Left colon (tissue), 2 donors: ENCODE data around the gene STON2. TPM values are rescaled to one million over a fixed set of nuclear protein-coding genes. Genes with fewer than 3 reads are reported as not detected.

ENCODE experiments used
- ATAC-seq: fragments of 200-7000 bp; cut with Tn5 transposase; one replicate; pipeline ENCODE4 v1.9.1; 2020; ENCODE audit warnings: mild to moderate bottlenecking, moderate library complexity
- DNase-seq, 2 donors: peaks; one replicate each; pipeline ENCODE4 v3.0.0-alpha.2; 2020
- intact Hi-C, 2 donors: fragments of 100-400 bp; cut with DNase I in 1 of 2; cut with micrococcal nuclease in 1 of 2; formaldehyde crosslinking; loops; one replicate each; pipeline versions ENCODE4 v1.11.2 to v1.14.0; 2022; cut with DNase I, micrococcal nuclease
- total RNA-seq, 2 donors: library from RNA; stranded (reverse); fragmentation: NEBNext Ultra II Directional; extraction: Animal tissue kit (Norgen Biotek cat#: 25700); gene quantifications; one replicate each; pipeline ENCODE4 v1.2.1, GENCODE V29; 2021
- donor health status: DM: no; HTN: no; CAD: no.
- donor health status: DM: yes; HTN: yes; CAD: no.

The STON2 gene
- total RNA-seq, 2 donors from 2014 or later, result 13.2 to 24.1 TPM

- no peak for ATAC-seq
- intact Hi-C loops, result no loop called here
- no peak for DNase-seq
These were observed 55.5 kb downstream of the STON2 start for GRCh38 chr14:81344481-81345160.

DNA sequence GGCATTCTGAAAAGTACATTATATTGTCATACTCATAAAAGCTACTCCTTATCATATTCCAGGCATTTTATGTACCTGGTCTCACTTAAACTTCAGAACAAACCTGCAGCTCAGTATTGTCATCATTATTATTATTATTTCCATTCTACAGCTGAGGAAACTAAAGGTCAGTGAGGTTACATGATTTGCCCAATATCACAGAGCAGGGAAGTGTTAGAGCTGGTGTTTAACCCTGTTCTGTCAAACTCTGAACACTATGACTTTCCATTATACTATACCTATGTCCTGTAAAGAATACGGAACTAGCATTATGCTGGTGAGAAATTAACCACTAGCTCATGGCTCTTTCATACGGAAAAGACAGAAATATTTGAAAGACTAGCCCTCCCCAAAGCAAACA is 56.4 kb downstream of the STON2 start:
- intact Hi-C loops, result no loop called here
- DNase-seq (no peak), ATAC-seq (no peak)

DNA sequence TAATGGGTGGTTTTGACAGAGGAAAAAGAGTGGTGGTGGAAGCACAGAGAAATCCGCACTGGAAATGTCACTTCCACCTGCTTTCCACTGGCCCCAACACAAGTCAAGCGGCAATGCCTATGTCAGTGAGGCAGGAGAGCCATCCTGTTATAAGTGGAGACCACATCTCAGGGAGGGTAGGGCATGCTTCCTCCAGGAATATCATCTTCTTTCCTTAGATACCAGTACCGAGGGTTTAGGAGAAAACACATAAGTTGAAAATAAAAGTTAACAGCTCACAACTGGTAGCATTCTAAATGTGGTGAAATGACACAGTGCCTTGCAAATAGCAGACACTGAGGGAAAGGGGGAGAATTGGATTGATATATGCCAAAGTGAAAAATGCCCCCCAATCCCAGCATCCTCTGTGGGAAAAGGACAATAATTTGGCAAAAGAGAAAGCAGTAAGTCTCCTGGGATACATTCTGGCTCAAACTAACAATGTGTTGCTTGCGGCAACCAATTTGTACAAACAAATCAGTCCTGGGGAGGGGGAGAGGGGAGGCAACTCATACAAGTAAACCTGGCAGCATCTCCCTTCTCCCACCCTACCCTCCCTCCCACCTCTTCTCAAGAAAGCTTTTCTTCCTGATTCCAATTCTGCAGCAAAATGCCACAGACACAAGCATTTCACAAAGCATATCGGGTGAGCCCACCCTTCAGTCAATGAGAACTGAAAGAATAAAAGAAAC is 57.1 kb downstream of the STON2 start:
- DNase-seq, result no peak
- intact Hi-C loops, result no loop called here
- no peak for ATAC-seq

DNA sequence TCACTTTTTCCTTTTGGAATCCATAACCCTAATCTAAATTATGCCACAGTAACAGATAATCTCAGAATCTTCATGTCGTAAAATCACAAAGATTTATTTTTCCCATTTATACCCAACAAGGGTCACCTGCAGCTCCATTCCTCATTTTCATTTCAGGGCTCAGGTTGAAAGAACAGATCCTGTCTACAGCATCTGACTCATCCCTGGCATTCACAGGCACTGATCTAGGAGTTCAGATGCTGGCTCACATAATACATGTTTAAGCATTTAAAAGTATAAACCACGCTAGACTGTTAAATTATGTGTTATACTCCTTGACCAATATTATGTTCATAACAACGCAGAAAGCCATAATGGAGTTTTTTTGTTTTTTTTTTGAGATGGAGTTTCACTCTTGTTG is 58.3 kb downstream of the STON2 start:
- no peak for ATAC-seq
- intact Hi-C loops, result no loop called here
- DNase-seq, result no peak

DNA sequence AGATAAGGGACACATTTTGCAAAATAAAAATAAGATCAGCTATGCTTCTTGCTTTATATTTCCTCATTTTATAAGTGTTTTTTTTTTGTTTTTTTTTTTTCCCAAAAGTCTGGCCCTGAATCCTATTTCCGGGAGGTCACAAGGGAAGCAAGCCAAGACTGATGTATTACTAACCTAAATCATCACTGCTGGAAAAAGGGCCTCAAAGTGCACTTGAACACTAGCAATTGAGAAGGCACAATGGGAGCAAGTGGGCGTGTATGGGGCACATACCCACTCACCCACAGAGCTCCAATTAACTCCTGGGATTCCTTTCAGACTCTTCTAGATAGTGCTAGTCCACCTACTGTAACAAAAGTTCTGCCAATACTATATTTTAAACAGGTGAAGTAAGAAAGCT is 58.8 kb downstream of the STON2 start:
- intact Hi-C loops, result no loop called here
- DNase-seq, result no peak
- no peak for ATAC-seq

DNA sequence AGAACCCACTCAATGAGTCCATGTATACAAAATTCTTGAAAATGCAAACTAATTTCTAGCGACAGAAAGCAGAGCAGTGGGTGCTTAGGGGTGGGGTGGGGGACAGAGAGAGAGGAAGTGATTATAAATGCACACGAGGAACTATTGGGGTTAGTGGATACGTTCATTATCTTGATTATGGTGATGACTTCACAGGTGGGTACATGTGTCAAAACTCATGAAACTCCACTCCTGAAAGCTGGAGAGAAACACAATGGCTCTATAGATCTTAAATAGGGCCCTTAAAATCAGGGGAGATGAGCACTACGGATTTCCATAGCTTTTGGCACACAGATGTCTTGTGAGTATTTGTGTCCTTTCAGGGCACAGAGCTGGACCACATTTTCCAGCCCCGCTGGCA is 59.9 kb downstream of the STON2 start:
- DNase-seq (no peak), ATAC-seq (no peak)
- intact Hi-C loops, result no loop called here

DNA sequence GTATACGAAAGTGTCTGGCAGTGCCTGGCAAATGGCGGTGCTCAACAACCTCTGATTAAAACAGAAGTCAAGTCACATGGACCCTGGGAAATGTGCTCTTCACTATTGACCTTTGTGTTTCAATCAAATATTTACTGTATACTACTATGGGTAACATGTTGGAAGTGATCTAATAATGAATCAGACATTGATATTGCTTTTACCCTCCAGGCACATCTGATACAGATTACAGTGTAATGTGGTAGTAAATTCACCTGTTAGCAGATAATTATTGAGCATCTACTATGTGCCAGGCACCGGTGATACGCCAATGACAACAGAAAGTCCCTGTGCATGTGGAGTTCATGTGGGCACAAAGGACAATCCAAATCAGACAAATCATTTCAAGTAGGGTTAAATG is 63.1 kb downstream of the STON2 start:
- intact Hi-C loops, result no loop called here
- no peak for ATAC-seq
- no peak for DNase-seq

GRCh38 chr14:81336009-81336408 is 64.1 kb downstream of the STON2 start:
- ATAC-seq (no peak), DNase-seq (no peak)
- intact Hi-C loops, result no loop called here

- DNase-seq (no peak), ATAC-seq (no peak)
- intact Hi-C loops, result no loop called here
These were observed 67.4 kb downstream of the STON2 start for GRCh38 chr14:81332725-81333124.

- intact Hi-C loops, result no loop called here
- DNase-seq, result no peak
- peak; percentile 56 for ATAC-seq
These were observed 68.7 kb downstream of the STON2 start for GRCh38 chr14:81331229-81332021.

DNA sequence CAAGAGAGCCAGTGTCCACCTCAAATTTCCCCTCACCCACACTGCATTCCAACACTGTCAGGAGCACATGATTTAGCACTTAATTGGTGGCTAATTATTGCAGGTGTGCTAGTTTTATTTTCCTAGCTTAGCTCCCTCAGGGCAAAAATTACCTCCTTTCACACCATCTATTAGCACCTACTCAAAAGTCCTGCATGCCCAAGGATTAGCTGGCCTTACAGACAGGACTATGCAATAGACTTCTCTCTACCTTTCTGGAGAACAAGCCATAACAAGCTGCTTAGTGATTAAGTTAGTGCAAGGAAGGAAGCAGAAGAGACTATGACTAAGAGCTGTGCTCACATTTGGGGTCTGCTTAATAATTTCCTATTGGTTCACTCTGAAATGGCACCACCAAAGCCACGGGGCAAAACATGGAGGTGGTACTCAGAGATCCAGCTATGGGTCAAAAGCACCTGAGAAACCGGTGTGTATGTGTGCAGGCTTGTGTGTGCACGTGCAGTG is 69.5 kb downstream of the STON2 start:
- intact Hi-C loops, result no loop called here
- DNase-seq (no peak), ATAC-seq (peak; percentile 20)

DNA sequence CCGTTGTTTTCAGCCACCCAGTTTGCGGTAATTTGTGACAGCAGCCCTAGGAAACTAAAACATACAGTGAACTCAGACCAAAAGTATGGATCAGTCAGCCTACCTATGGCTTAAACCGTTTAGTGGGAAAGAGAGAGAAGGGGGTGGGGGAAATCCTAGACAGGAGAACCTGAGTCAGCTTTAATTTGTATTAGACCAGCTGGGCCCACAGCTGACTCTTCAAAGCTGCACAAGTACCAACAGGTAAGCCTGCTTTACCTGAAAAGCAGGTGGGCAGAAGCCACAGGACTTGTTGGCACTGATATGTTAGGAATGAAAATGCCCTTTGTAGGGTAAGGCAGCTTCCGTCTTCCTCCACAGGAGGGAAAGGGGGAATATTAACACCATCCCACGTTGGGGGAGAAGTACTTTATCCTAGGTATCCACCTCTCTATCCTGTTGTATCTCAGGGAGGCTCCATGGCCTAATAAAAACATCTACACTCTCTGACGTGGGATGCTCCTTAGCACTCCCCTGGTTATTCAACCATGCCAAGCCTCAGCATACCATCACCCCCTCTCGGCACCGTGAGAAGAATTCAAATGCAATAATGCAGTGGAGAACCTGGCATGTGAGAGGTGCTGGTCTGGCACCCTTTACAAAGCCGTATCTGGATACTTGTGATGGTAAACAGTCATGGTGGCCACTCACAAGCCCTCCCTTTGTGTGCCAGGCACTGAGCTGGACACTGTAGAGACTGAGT is 70.3 kb downstream of the STON2 start:
- ATAC-seq (no peak), DNase-seq (no peak)
- intact Hi-C loops, result no loop called here

- DNase-seq, result no peak
- intact Hi-C loops, result no loop called here
- ATAC-seq, result no peak
These were observed 73.7 kb downstream of the STON2 start for GRCh38 chr14:81326451-81326850.

DNA sequence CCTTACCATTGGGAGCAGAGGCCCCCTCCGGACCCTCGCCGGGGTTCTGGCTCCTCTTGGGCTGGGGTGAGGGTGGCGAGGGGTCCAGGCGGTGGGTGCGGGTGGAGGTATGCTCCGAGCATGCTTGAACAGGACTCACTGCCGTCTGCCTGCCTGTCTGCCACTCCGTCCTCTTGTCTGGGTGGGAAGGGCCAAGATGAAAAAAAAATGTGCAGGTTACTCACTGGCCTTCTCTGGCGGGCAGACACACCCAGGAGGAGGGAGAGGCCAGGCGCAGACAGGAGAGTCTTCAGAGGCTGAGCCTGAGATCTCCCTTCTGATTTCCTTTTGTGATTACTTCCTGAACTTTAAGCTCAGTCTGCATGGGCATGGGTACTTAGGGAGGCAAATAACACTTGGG is 76.1 kb downstream of the STON2 start:
- peak; percentile 74 to 83 for DNase-seq

DNA sequence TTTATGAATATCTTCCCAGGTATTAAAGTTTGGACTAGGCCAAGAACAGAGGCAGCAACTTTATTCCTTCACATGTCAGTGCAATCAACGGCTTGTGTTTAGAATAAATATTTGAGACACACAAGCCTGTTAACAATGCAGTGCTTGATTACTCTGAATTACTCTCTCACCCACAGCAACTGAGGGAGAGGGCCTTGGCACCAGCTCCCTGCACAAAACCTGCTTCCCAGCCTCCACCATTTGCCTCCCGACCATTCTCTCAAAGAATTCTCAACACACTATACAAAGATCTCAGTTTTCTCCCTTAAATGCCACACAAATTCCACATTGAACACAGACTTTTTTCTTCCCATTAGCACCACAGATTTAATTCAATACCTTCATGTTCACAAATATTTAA is 77.0 kb downstream of the STON2 start:
- intact Hi-C loops, result no loop called here
- DNase-seq (no peak), ATAC-seq (peak; percentile 56)

More for the DNA sequence above, 76.1 kb downstream of the STON2 start:
- ATAC-seq, result peak; percentile 98
- intact Hi-C loops, result no loop called here

GRCh38 chr14:81319946-81320345 is 80.2 kb downstream of the STON2 start:
- ATAC-seq (no peak), DNase-seq (no peak)
- intact Hi-C loops, result no loop called here

GRCh38 chr14:81319314-81319713 is 80.8 kb downstream of the STON2 start:
- DNase-seq (no peak), ATAC-seq (no peak)
- intact Hi-C loops, result no loop called here

- intact Hi-C loops, result no loop called here
- no peak for DNase-seq
- no peak for ATAC-seq
These were observed 84.8 kb downstream of the STON2 start for GRCh38 chr14:81315341-81315740.
